Fibroblast of mammary gland (primary cell): ENCODE results near the gene LBH.

Experiments
- DNase-seq: peaks from one replicate; pipeline ENCODE4 v3.0.0-alpha.2; 2010; ENCODE audit warnings: low read depth
- H3K4me3 ChIP-seq: 2 replicates; pipeline ENCODE4 v1.5.1; 2011; ENCODE audit warnings: low read depth, mild to moderate bottlenecking, low read length, moderate library complexity; ENCODE audit not compliant: control insufficient read depth
- CTCF ChIP-seq: conservative IDR thresholded peaks from 2 replicates; pipeline ENCODE4 v1.5.1; 2011; ENCODE audit warnings: low read depth, low read length, inconsistent platforms; ENCODE audit not compliant: control insufficient read depth, insufficient read depth

LBH gene

GRCh38 chr2:30280596-30281434 is 49.5 kb downstream of the LBH start:
- H3K4me3 ChIP-seq: no peak overlapping the region
- no peak for DNase-seq
- TF ChIP-seq CTCF: no peak

GRCh38 chr2:30282081-30282480 is 50.7 kb downstream of the LBH start:
- no peak for TF ChIP-seq CTCF
- no peak for DNase-seq
- no peak overlapping the region for H3K4me3 ChIP-seq

- no peak for TF ChIP-seq CTCF
- no peak for DNase-seq
- no peak overlapping the region for H3K4me3 ChIP-seq
These were observed 51.4 kb downstream of the LBH start for GRCh38 chr2:30282721-30283120.

GRCh38 chr2:30283931-30284565 is 52.7 kb downstream of the LBH start:
- TF ChIP-seq CTCF: no peak
- no peak overlapping the region for H3K4me3 ChIP-seq
- no peak for DNase-seq

GRCh38 chr2:30285758-30286157 is 54.4 kb downstream of the LBH start:
- H3K4me3 ChIP-seq: no peak overlapping the region
- TF ChIP-seq CTCF: no peak
- no peak for DNase-seq

- no peak for DNase-seq
- no peak for TF ChIP-seq CTCF
- H3K4me3 ChIP-seq: no peak overlapping the region
These were observed 56.0 kb downstream of the LBH start for GRCh38 chr2:30287190-30287840.
